Keratinocyte (primary cell): ENCODE results near the gene SPTBN4.
"Not testable (repeated sequence)": the region's sequence is repeated elsewhere in the genome, so short reads cannot be mapped to it uniquely, and the experiment has no call there.

ENCODE experiments used
- EZH2 ChIP-seq: IDR thresholded peaks from one replicate; pipeline ENCODE4 v1.6.1; 2012; ENCODE audit warnings: inconsistent platforms, mild to moderate bottlenecking, low read length, moderate library complexity
- TF ChIP-seq, protein P1 (sequence below), 3 experiments: IDR thresholded peaks in 1 of 3; conservative IDR thresholded peaks in 1 of 3; optimal IDR thresholded peaks in 1 of 3; 2 replicates in 2 of 3; 3 replicates in 1 of 3; pipeline versions ENCODE3 to v1.5.1; 2011; ENCODE audit warnings: low read length in 3 of 3, mild to moderate bottlenecking in 3 of 3, moderate library complexity in 2 of 3, control low read depth in 1 of 3, inconsistent platforms in 1 of 3; ENCODE audit not compliant: insufficient read depth in 2 of 3; ENCODE audit errors: extremely low read depth in 1 of 3

DNA sequence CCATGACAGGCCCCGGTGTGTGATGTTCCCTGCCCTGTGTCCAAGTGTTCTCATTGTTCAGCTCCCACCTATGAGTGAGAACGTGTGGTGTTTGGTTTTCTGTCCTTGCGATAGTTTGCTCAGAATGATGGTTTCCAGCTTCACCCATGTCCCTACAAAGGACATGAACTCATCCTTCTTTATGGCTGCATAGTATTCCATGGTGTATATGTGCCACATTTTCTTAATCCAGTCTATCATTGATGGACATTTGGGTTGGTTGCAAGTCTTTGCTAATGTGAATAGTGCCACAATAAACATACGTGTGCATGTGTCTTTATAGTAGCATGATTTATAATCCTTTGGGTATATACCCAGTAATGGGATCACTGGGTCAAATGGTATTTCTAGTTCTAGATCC is 80.4 kb downstream of the SPTBN4 start:
- TF ChIP-seq, protein P1, sequence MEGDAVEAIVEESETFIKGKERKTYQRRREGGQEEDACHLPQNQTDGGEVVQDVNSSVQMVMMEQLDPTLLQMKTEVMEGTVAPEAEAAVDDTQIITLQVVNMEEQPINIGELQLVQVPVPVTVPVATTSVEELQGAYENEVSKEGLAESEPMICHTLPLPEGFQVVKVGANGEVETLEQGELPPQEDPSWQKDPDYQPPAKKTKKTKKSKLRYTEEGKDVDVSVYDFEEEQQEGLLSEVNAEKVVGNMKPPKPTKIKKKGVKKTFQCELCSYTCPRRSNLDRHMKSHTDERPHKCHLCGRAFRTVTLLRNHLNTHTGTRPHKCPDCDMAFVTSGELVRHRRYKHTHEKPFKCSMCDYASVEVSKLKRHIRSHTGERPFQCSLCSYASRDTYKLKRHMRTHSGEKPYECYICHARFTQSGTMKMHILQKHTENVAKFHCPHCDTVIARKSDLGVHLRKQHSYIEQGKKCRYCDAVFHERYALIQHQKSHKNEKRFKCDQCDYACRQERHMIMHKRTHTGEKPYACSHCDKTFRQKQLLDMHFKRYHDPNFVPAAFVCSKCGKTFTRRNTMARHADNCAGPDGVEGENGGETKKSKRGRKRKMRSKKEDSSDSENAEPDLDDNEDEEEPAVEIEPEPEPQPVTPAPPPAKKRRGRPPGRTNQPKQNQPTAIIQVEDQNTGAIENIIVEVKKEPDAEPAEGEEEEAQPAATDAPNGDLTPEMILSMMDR (optimal IDR thresholded peaks at IDR 0.05 in 1 of 3, IDR thresholded peaks at IDR 0.05 in 1 of 3, conservative IDR thresholded peaks at IDR 0.05 in 1 of 3; ENCODE audit: extremely low read depth in 1 of 3, insufficient read depth in 2 of 3, low read length in 3 of 3), result not testable (repeated sequence)
- not testable (repeated sequence) for TF ChIP-seq EZH2
